Esophagus muscularis mucosa (tissue), 4 donors: ENCODE measurements around the gene ZNF511. TPM values are rescaled to one million over a fixed set of nuclear protein-coding genes. Genes with fewer than 3 reads are reported as not detected.
"Not testable (repeated sequence)": the region's sequence is repeated elsewhere in the genome, so short reads cannot be mapped to it uniquely, and the experiment has no call there.

ENCODE experiments used
- DNase-seq: peaks from one replicate; pipeline ENCODE4 v3.0.0-alpha.2; 2017; ENCODE audit errors: extremely low spot score
- H3K27ac ChIP-seq, 4 donors: fragments of 200-600 bp; sonication (generic); replicated peaks in 1 of 4; 1 replicate in 3 of 4; 2 replicates in 1 of 4; pipeline ENCODE4 v1.5.1; 2016 to 2019; ENCODE audit warnings: mild to moderate bottlenecking in 1 of 4
- H3K27me3 ChIP-seq, 4 donors: fragments of 200-600 bp; sonication (generic); one replicate each; pipeline versions ENCODE4 v1.5.1 to v1.6.0; 2016 to 2019
- H3K36me3 ChIP-seq, 4 donors: fragments of 200-600 bp; sonication (generic); one replicate each; pipeline ENCODE4 v1.5.1; 2016 to 2019
- H3K4me1 ChIP-seq, 4 donors: fragments of 200-600 bp; sonication (generic); one replicate each; pipeline ENCODE4 v1.5.1; 2016 to 2019
- H3K4me3 ChIP-seq, 4 donors: fragments of 200-600 bp; sonication (generic); 1 replicate in 2 of 4; 2 replicates in 2 of 4; pipeline ENCODE4 v1.5.1; 2016 to 2019; ENCODE audit warnings: mild to moderate bottlenecking in 4 of 4, moderate library complexity in 1 of 4
- H3K9me3 ChIP-seq, 4 donors: fragments of 200-600 bp; sonication (generic); 1 replicate in 3 of 4; 2 replicates in 1 of 4; pipeline ENCODE4 v1.5.1; 2016 to 2019
- CTCF ChIP-seq, 3 experiments: fragments of 200-600 bp in 2 of 3; fragments of 450-650 bp in 1 of 3; sonication (generic) in 2 of 3; IDR thresholded peaks; one replicate each; pipeline ENCODE4 v1.5.1; 2017 to 2019; ENCODE audit warnings: antibody characterized with exemption in 3 of 3, mild to moderate bottlenecking in 2 of 3, moderate library complexity in 1 of 3
- EP300 ChIP-seq: sonication (generic); formaldehyde crosslinking; IDR thresholded peaks from one replicate; pipeline ENCODE4 v1.6.1; 2017; ENCODE audit warnings: antibody characterized with exemption
- POLR2A ChIP-seq: fragments of 450-650 bp; IDR thresholded peaks from one replicate; pipeline ENCODE4 v1.6.1; 2017; ENCODE audit warnings: antibody characterized with exemption, moderate library complexity, mild to moderate bottlenecking, low read depth
- POLR2AphosphoS5 ChIP-seq, 2 donors: sonication (generic); formaldehyde crosslinking; IDR thresholded peaks; one replicate each; pipeline ENCODE4 v1.6.1; 2017; ENCODE audit warnings: antibody characterized with exemption in 2 of 2
- WGBS: methylation state at CpG from one replicate; pipeline ENCODE4 v1.1.5; 2018; 5-methylcytosine and 5-hydroxymethylcytosine counted together
- intact Hi-C: fragments of 100-400 bp; cut with DNase I; formaldehyde crosslinking; loops from one replicate; pipeline ENCODE4 v1.15.1; 2023
- total RNA-seq, 4 donors: library from RNA; depleted of rRNA; stranded (reverse); fragments of >200 nt; gene quantifications; one replicate each; pipeline versions ENCODE4 v1.1.0 to v1.2.1, GENCODE V29; 2016

Gene ZNF511
- total RNA-seq, 4 donors from 2014 or later, result 22.9 to 34.8 (median 33.0) TPM

GRCh38 chr10:133318494-133319127 is 9.9 kb downstream of the ZNF511 start:
- H3K27me3 ChIP-seq, result peaks cover 0 to 35% (median 2%) of the 10 kb centered on the region in 4 donors
- H3K4me1 ChIP-seq, result peaks cover 6 to 14% (median 13%) of the 10 kb centered on the region in 4 donors
- no peaks in the 10 kb centered on the region for H3K9me3 ChIP-seq
- H3K36me3 ChIP-seq, result no peaks in the 10 kb centered on the region
- H3K27ac ChIP-seq, result no peak overlapping the region
- peak overlapping the region; percentile 43 to 55 (median 44) for H3K4me3 ChIP-seq
- intact Hi-C loops, result loop anchor here (5.0 kb wide), 1 partner anchor 481 kb away; no protein-coding TSS in a partner anchor
- TF ChIP-seq CTCF (IDR thresholded peaks at IDR 0.05) (peak; percentile 50 to 72 (median 61)), POLR2AphosphoS5 (IDR thresholded peaks at IDR 0.05) (no peak)
- 59% methylated on average over 6 of the region's 51 CpGs for WGBS
- DNase-seq, result no peak

- 96% methylated on average over 6 of the region's 6 CpGs for WGBS
- H3K4me3 ChIP-seq, H3K27ac ChIP-seq, H3K9me3 ChIP-seq, DNase-seq, H3K36me3 ChIP-seq, intact Hi-C loops: not testable (repeated sequence)
- peaks cover 6 to 57% (median 15%) of the 10 kb centered on the region in 4 donors for H3K27me3 ChIP-seq
- peaks cover 18 to 28% (median 27%) of the 10 kb centered on the region in 4 donors for H3K4me1 ChIP-seq
Observed at GRCh38 chr10:133320852-133321422, 12.2 kb downstream of the ZNF511 start.

- H3K4me1 ChIP-seq, result peaks cover 21 to 34% (median 32%) of the 10 kb centered on the region in 4 donors
- intact Hi-C loops, H3K9me3 ChIP-seq, H3K4me3 ChIP-seq, H3K36me3 ChIP-seq, H3K27ac ChIP-seq, DNase-seq: not testable (repeated sequence)
- peaks cover 9 to 69% (median 27%) of the 10 kb centered on the region in 4 donors for H3K27me3 ChIP-seq
- 75% methylated on average over 11 of the region's 14 CpGs for WGBS
Observed at GRCh38 chr10:133322064-133322709, 13.5 kb downstream of the ZNF511 start.

- TF ChIP-seq POLR2AphosphoS5 (IDR thresholded peaks at IDR 0.05) (no peak), POLR2A (no peak), CTCF (IDR thresholded peaks at IDR 0.05) (no peak), EP300 (no peak)
- Histone ChIP-seq H3K27me3 (peaks cover 9 to 80% (median 44%) of the 10 kb centered on the region in 4 donors), H3K36me3 (no peaks in the 10 kb centered on the region), H3K27ac (peak overlapping the region in 2 of 4 donors; percentile 46 to 62), H3K4me3 (peak overlapping the region; percentile 55 to 64 (median 57)), H3K4me1 (peaks cover 16 to 32% (median 26%) of the 10 kb centered on the region in 4 donors), H3K9me3 (no peaks in the 10 kb centered on the region)
- no peak for DNase-seq
- intact Hi-C loops, result no loop called here
- WGBS, result 20% methylated on average over 5 of the region's 13 CpGs
Observed at GRCh38 chr10:133324198-133324792, 15.6 kb downstream of the ZNF511 start.

- Histone ChIP-seq H3K27me3 (peaks cover 9 to 78% (median 46%) of the 10 kb centered on the region in 4 donors), H3K9me3 (no peaks in the 10 kb centered on the region), H3K4me1 (peaks cover 19 to 38% (median 31%) of the 10 kb centered on the region in 4 donors), H3K27ac (peak overlapping the region in 3 of 4 donors; percentile 11 to 62 (median 46)), H3K36me3 (no peaks in the 10 kb centered on the region), H3K4me3 (peak overlapping the region; percentile 55 to 64 (median 57))
- no peak for DNase-seq
- TF ChIP-seq POLR2A (no peak), POLR2AphosphoS5 (IDR thresholded peaks at IDR 0.05) (no peak), EP300 (no peak), CTCF (IDR thresholded peaks at IDR 0.05) (no peak)
- intact Hi-C loops, result loop anchor here (5.0 kb wide), 2 partner anchors 47 to 197 kb away; partner anchors contain the start of gene ECHS1
- 45% methylated on average over 7 of the region's 20 CpGs for WGBS
Observed at GRCh38 chr10:133324857-133325260, 16.1 kb downstream of the ZNF511 start.
